WTC11 (cell line): ENCODE measurements around the gene RAB17. TPM values are rescaled to one million over a fixed set of nuclear protein-coding genes. Genes with fewer than 3 reads are reported as not detected.

Experiments used
- ATAC-seq: fragments of 200-7000 bp; cut with Tn5 transposase; 2 replicates; pipeline ENCODE4 v1.10.0; 2021; ENCODE audit warnings: mild to moderate bottlenecking, moderate library complexity
- CTCF ChIA-PET: fragments of 300-600 bp; sonication (Branson Sonifier 250); formaldehyde crosslinking; loops from one replicate; lab custom pipeline; 2021; ENCODE audit warnings: antibody characterized with exemption; lab: Charles Lee
- POLR2A ChIA-PET: fragments of 350-600 bp; sonication (Branson Sonifier 250); formaldehyde crosslinking; loops from one replicate; lab custom pipeline; 2021; ENCODE audit warnings: antibody characterized with exemption; lab: Charles Lee
- DNase-seq: peaks from one replicate; pipeline ENCODE4 v3.0.0; 2021; ENCODE audit warnings: low spot score
- H3K27ac Mint-ChIP-seq: 2 replicates; pipeline ENCODE4 v1.8.0; 2021; ENCODE audit warnings: mixed read lengths
- H3K27me3 Mint-ChIP-seq: 2 replicates; pipeline ENCODE4 v1.8.0; 2021; ENCODE audit warnings: low read depth, mild to moderate bottlenecking, moderate library complexity, mixed read lengths
- H3K36me3 Mint-ChIP-seq: 2 replicates; pipeline ENCODE4 v1.8.0; 2021; ENCODE audit warnings: mixed read lengths
- H3K4me1 Mint-ChIP-seq: 2 replicates; pipeline ENCODE4 v1.8.0; 2022; ENCODE audit warnings: mixed read lengths
- H3K4me3 Mint-ChIP-seq: 2 replicates; pipeline ENCODE4 v1.8.0; 2021; ENCODE audit warnings: mild to moderate bottlenecking, moderate library complexity, mixed read lengths
- H3K9me3 Mint-ChIP-seq: 2 replicates; pipeline ENCODE4 v1.8.0; 2021; ENCODE audit warnings: mixed read lengths
- CREM ChIP-seq: sonication (generic); formaldehyde crosslinking; IDR thresholded peaks from 2 replicates; pipeline ENCODE4 v1.8.1; 2022; ENCODE audit warnings: mild to moderate bottlenecking, missing genetic modification reagents, moderate library complexity
- ESRRA ChIP-seq: sonication (generic); formaldehyde crosslinking; IDR thresholded peaks from 2 replicates; pipeline ENCODE4 v1.8.1; 2022; ENCODE audit warnings: mild to moderate bottlenecking, missing genetic modification reagents, borderline replicate concordance
- FOXK1 ChIP-seq: sonication (generic); formaldehyde crosslinking; IDR thresholded peaks from 2 replicates; pipeline ENCODE4 v1.8.0; 2022; ENCODE audit warnings: mild to moderate bottlenecking, moderate library complexity, missing genetic modification reagents
- FOXP1 ChIP-seq: sonication (generic); formaldehyde crosslinking; IDR thresholded peaks from 2 replicates; pipeline ENCODE4 v1.8.0; 2022; ENCODE audit warnings: missing genetic modification reagents, mild to moderate bottlenecking, moderate library complexity, borderline replicate concordance
- GABPB1 ChIP-seq: sonication (generic); formaldehyde crosslinking; IDR thresholded peaks from 2 replicates; pipeline ENCODE4 v1.8.1; 2023; ENCODE audit warnings: mild to moderate bottlenecking, missing genetic modification reagents
- HMGA2 ChIP-seq: fragments of 250-450 bp; sonication (Bioruptor Pico); IDR thresholded peaks from 2 replicates; pipeline ENCODE4 v1.4.0; 2021; ENCODE audit warnings: mild to moderate bottlenecking, moderate library complexity
- NR2C2 ChIP-seq: sonication (generic); formaldehyde crosslinking; IDR thresholded peaks from 2 replicates; pipeline ENCODE4 v1.8.0; 2022; ENCODE audit warnings: mild to moderate bottlenecking, missing genetic modification reagents
- TEAD4 ChIP-seq: sonication (generic); formaldehyde crosslinking; IDR thresholded peaks from 2 replicates; pipeline ENCODE4 v1.8.0; 2022; ENCODE audit warnings: mild to moderate bottlenecking, missing genetic modification reagents
- TP53 ChIP-seq: sonication (generic); formaldehyde crosslinking; IDR thresholded peaks from 2 replicates; pipeline ENCODE4 v1.8.1; 2023; ENCODE audit warnings: mild to moderate bottlenecking, missing genetic modification reagents
- ZNF138 ChIP-seq: sonication (generic); formaldehyde crosslinking; conservative IDR thresholded peaks from 2 replicates; pipeline ENCODE4 v1.8.1; 2022; ENCODE audit warnings: mild to moderate bottlenecking, moderate library complexity, missing genetic modification reagents
- ZNF232 ChIP-seq: sonication (generic); formaldehyde crosslinking; IDR thresholded peaks from 2 replicates; pipeline ENCODE4 v1.8.0; 2022; ENCODE audit warnings: mild to moderate bottlenecking, missing genetic modification reagents
- total RNA-seq: library from RNA; stranded (reverse); gene quantifications from 3 replicates; pipeline ENCODE4 v1.2.3, GENCODE V29; 2021
- TF ChIP-seq, protein P1 (sequence below): fragments of 250-450 bp; sonication (Bioruptor Pico); IDR thresholded peaks from 2 replicates; pipeline ENCODE4 v1.8.0; 2021; ENCODE audit warnings: mild to moderate bottlenecking
- TF ChIP-seq, protein P2 (sequence below): sonication (generic); formaldehyde crosslinking; conservative IDR thresholded peaks from 2 replicates; pipeline ENCODE4 v1.8.1; 2022; ENCODE audit warnings: mild to moderate bottlenecking, missing genetic modification reagents
- TF ChIP-seq, protein P3 (sequence below): sonication (generic); formaldehyde crosslinking; IDR thresholded peaks from 2 replicates; pipeline ENCODE4 v1.8.0; 2023; ENCODE audit warnings: mild to moderate bottlenecking, missing genetic modification reagents
- TF ChIP-seq, protein P4 (sequence below): sonication (generic); formaldehyde crosslinking; IDR thresholded peaks from 2 replicates; pipeline ENCODE4 v1.8.1; 2023; ENCODE audit warnings: mild to moderate bottlenecking, missing genetic modification reagents
- TF ChIP-seq, protein P5 (sequence below): sonication (generic); formaldehyde crosslinking; IDR thresholded peaks from 2 replicates; pipeline ENCODE4 v1.8.0; 2023; ENCODE audit warnings: missing genetic modification reagents
- TF ChIP-seq, protein P6 (sequence below): sonication (generic); formaldehyde crosslinking; IDR thresholded peaks from 2 replicates; pipeline ENCODE4 v1.8.1; 2022; ENCODE audit warnings: mild to moderate bottlenecking, moderate library complexity, missing genetic modification reagents
- TF ChIP-seq, protein P7 (sequence below): sonication (generic); formaldehyde crosslinking; IDR thresholded peaks from 2 replicates; pipeline ENCODE4 v1.8.0; 2022; ENCODE audit warnings: mild to moderate bottlenecking, missing genetic modification reagents
- TF ChIP-seq, protein P8 (sequence below): sonication (generic); formaldehyde crosslinking; conservative IDR thresholded peaks from 2 replicates; pipeline ENCODE4 v1.8.1; 2023; ENCODE audit warnings: mild to moderate bottlenecking, low read depth, missing genetic modification reagents, moderate library complexity
- TF ChIP-seq, protein P9 (sequence below): sonication (generic); formaldehyde crosslinking; IDR thresholded peaks from 2 replicates; pipeline ENCODE4 v1.8.0; 2022; ENCODE audit warnings: mild to moderate bottlenecking, missing genetic modification reagents

RAB17 gene
- total RNA-seq, 1 experiment from 2014 or later: 140 TPM

DNA sequence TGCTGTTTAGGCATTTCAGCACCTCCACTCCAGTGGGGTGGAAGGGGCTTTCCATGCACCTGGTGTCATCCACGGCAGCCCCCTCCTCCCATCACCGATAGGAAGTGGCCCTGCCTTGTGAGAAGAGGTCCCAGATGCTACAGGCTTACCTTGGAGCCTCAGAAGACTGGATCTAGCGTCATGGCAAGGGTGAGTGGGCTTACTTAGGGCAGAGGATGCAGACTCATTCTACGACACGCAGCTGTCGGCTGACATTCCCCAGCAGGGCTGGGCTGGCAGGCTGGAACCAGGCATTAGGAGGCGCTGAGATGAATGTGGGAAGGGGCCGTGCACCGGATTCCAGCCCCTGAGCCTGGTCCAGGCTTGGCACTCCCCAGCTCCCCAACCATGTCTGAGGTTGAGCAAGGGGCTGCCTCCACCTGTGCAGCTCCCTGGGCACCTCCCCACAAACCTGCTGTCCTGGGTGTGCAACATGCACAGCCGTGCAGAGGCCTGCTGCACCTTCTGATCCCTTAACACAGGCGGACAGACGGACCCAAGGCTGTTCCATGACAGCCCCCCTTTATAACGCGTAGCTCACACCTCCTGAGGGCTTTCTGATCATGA is 25.9 kb downstream of the RAB17 start:
- DNase-seq (no peak), ATAC-seq (no peak)
- no peaks in the 10 kb centered on the region for H3K4me1 Mint-ChIP-seq
- CTCF ChIA-PET: interaction anchor here (1.1 kb wide), 1 partner anchor 78 kb away, joined by 4 read pairs; no protein-coding TSS in a partner anchor
- TF ChIP-seq, protein P1, sequence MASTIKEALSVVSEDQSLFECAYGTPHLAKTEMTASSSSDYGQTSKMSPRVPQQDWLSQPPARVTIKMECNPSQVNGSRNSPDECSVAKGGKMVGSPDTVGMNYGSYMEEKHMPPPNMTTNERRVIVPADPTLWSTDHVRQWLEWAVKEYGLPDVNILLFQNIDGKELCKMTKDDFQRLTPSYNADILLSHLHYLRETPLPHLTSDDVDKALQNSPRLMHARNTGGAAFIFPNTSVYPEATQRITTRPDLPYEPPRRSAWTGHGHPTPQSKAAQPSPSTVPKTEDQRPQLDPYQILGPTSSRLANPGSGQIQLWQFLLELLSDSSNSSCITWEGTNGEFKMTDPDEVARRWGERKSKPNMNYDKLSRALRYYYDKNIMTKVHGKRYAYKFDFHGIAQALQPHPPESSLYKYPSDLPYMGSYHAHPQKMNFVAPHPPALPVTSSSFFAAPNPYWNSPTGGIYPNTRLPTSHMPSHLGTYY (CRISPR knock-in tag): no peak
- TF ChIP-seq, protein P2, sequence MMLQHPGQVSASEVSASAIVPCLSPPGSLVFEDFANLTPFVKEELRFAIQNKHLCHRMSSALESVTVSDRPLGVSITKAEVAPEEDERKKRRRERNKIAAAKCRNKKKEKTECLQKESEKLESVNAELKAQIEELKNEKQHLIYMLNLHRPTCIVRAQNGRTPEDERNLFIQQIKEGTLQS (CRISPR knock-in tag): 0 out of 2 replicates have a peak, but pooled peaks have one; percentile 28
- TF ChIP-seq, all 79 proteins: peak for 1
- POLR2A ChIA-PET: no interaction called here
- H3K27me3 Mint-ChIP-seq: no peaks in the 10 kb centered on the region
- no peaks in the 10 kb centered on the region for H3K36me3 Mint-ChIP-seq
- H3K27ac Mint-ChIP-seq: no peak overlapping the region
- no peak overlapping the region for H3K4me3 Mint-ChIP-seq
- peaks cover 4% of the 10 kb centered on the region for H3K9me3 Mint-ChIP-seq

DNA sequence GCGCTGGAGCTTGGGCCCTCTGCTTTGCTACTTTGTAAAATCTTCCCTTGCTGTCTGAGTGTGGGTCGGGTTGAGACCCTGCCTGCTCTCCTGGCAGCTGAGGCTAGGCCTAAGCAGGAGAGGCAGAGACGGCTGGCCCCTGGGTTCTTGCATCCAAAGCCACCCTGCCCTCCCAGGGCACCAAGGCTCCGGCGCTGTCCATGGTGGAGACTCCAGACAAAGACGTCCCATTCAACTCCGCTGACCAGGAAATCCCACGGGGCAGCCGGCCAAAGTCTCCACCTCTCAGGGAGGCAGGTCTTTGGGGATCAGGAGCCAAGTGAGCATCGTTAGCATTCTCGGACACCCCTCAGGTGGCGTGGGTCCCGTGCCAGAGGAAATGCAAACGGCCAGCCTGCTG is 26.7 kb downstream of the RAB17 start:
- Mint-ChIP-seq H3K4me3 (no peak overlapping the region), H3K4me1 (no peaks in the 10 kb centered on the region), H3K9me3 (peaks cover 1% of the 10 kb centered on the region), H3K27ac (no peak overlapping the region), H3K36me3 (no peaks in the 10 kb centered on the region), H3K27me3 (no peaks in the 10 kb centered on the region)
- CTCF ChIA-PET: interaction anchor here (1.1 to 2.6 kb wide), 4 partner anchors 8 to 92 kb away, joined by 3 to 20 read pairs (median 10); no protein-coding TSS in a partner anchor
- POLR2A ChIA-PET: no interaction called here
- peak; percentile 72 for DNase-seq
- ATAC-seq: peak; percentile 71
- TF ChIP-seq, protein P3, sequence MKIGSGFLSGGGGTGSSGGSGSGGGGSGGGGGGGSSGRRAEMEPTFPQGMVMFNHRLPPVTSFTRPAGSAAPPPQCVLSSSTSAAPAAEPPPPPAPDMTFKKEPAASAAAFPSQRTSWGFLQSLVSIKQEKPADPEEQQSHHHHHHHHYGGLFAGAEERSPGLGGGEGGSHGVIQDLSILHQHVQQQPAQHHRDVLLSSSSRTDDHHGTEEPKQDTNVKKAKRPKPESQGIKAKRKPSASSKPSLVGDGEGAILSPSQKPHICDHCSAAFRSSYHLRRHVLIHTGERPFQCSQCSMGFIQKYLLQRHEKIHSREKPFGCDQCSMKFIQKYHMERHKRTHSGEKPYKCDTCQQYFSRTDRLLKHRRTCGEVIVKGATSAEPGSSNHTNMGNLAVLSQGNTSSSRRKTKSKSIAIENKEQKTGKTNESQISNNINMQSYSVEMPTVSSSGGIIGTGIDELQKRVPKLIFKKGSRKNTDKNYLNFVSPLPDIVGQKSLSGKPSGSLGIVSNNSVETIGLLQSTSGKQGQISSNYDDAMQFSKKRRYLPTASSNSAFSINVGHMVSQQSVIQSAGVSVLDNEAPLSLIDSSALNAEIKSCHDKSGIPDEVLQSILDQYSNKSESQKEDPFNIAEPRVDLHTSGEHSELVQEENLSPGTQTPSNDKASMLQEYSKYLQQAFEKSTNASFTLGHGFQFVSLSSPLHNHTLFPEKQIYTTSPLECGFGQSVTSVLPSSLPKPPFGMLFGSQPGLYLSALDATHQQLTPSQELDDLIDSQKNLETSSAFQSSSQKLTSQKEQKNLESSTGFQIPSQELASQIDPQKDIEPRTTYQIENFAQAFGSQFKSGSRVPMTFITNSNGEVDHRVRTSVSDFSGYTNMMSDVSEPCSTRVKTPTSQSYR (CRISPR knock-in tag): 0 out of 2 replicates have a peak, but pooled peaks have one; percentile 53
- no peak for TF ChIP-seq HMGA2
- TF ChIP-seq, protein P4, sequence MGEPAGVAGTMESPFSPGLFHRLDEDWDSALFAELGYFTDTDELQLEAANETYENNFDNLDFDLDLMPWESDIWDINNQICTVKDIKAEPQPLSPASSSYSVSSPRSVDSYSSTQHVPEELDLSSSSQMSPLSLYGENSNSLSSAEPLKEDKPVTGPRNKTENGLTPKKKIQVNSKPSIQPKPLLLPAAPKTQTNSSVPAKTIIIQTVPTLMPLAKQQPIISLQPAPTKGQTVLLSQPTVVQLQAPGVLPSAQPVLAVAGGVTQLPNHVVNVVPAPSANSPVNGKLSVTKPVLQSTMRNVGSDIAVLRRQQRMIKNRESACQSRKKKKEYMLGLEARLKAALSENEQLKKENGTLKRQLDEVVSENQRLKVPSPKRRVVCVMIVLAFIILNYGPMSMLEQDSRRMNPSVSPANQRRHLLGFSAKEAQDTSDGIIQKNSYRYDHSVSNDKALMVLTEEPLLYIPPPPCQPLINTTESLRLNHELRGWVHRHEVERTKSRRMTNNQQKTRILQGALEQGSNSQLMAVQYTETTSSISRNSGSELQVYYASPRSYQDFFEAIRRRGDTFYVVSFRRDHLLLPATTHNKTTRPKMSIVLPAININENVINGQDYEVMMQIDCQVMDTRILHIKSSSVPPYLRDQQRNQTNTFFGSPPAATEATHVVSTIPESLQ (CRISPR knock-in tag): no peak
- TF ChIP-seq, protein P5, sequence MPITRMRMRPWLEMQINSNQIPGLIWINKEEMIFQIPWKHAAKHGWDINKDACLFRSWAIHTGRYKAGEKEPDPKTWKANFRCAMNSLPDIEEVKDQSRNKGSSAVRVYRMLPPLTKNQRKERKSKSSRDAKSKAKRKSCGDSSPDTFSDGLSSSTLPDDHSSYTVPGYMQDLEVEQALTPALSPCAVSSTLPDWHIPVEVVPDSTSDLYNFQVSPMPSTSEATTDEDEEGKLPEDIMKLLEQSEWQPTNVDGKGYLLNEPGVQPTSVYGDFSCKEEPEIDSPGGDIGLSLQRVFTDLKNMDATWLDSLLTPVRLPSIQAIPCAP (CRISPR knock-in tag): no peak
- peak; percentile 78; the same call in 1 of the 2 replicates for TF ChIP-seq TP53 (CRISPR knock-in tag)
- no peak for TF ChIP-seq FOXK1
- no peak for TF ChIP-seq NR2C2 (CRISPR knock-in tag)
- 0 out of 2 replicates have a peak, but pooled peaks have one; percentile 40 for TF ChIP-seq ZNF138 (CRISPR knock-in tag)
- no peak for TF ChIP-seq ZNF232
- TF ChIP-seq, protein P6, sequence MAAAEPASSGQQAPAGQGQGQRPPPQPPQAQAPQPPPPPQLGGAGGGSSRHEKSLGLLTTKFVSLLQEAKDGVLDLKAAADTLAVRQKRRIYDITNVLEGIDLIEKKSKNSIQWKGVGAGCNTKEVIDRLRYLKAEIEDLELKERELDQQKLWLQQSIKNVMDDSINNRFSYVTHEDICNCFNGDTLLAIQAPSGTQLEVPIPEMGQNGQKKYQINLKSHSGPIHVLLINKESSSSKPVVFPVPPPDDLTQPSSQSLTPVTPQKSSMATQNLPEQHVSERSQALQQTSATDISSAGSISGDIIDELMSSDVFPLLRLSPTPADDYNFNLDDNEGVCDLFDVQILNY: no peak
- TF ChIP-seq CREM: no peak
- TF ChIP-seq, protein P7, sequence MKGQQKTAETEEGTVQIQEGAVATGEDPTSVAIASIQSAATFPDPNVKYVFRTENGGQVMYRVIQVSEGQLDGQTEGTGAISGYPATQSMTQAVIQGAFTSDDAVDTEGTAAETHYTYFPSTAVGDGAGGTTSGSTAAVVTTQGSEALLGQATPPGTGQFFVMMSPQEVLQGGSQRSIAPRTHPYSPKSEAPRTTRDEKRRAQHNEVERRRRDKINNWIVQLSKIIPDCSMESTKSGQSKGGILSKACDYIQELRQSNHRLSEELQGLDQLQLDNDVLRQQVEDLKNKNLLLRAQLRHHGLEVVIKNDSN: 0 out of 2 replicates have a peak, but pooled peaks have one; percentile 33
- peak; percentile 30; the same call in 1 of the 2 replicates for TF ChIP-seq ESRRA (CRISPR knock-in tag)
- TF ChIP-seq, protein P8, sequence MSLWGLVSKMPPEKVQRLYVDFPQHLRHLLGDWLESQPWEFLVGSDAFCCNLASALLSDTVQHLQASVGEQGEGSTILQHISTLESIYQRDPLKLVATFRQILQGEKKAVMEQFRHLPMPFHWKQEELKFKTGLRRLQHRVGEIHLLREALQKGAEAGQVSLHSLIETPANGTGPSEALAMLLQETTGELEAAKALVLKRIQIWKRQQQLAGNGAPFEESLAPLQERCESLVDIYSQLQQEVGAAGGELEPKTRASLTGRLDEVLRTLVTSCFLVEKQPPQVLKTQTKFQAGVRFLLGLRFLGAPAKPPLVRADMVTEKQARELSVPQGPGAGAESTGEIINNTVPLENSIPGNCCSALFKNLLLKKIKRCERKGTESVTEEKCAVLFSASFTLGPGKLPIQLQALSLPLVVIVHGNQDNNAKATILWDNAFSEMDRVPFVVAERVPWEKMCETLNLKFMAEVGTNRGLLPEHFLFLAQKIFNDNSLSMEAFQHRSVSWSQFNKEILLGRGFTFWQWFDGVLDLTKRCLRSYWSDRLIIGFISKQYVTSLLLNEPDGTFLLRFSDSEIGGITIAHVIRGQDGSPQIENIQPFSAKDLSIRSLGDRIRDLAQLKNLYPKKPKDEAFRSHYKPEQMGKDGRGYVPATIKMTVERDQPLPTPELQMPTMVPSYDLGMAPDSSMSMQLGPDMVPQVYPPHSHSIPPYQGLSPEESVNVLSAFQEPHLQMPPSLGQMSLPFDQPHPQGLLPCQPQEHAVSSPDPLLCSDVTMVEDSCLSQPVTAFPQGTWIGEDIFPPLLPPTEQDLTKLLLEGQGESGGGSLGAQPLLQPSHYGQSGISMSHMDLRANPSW: no peak
- TF ChIP-seq TEAD4: 0 out of 2 replicates have a peak, but pooled peaks have one; percentile 19
- peak; percentile 79 for TF ChIP-seq FOXP1
- TF ChIP-seq, protein P9, sequence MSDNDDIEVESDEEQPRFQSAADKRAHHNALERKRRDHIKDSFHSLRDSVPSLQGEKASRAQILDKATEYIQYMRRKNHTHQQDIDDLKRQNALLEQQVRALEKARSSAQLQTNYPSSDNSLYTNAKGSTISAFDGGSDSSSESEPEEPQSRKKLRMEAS: no peak; the same call in 1 of the 2 replicates
- no peak for TF ChIP-seq GABPB1 (CRISPR knock-in tag)
